Prostate gland (tissue), 2 donors: ENCODE data around the gene XCL1. TPM values are rescaled to one million over a fixed set of nuclear protein-coding genes. Genes with fewer than 3 reads are reported as not detected.
"Not testable (repeated sequence)": the region's sequence is repeated elsewhere in the genome, so short reads cannot be mapped to it uniquely, and the experiment has no call there.

Experiments used
- DNase-seq: peaks from one replicate; pipeline ENCODE4 v3.0.0-alpha.2; 2019; ENCODE audit warnings: low spot score
- H3K27ac ChIP-seq, 2 donors: fragments of 200-600 bp; sonication (generic); 2 replicates each; pipeline ENCODE4 v1.5.1; 2017 to 2019
- H3K27me3 ChIP-seq: fragments of 200-600 bp; sonication (generic); replicated peaks from 2 replicates; pipeline ENCODE4 v1.5.1; 2019; ENCODE audit not compliant: insufficient read depth
- H3K36me3 ChIP-seq, 2 donors: fragments of 200-600 bp; sonication (generic); 1 replicate in 1 of 2; 2 replicates in 1 of 2; pipeline versions ENCODE4 v1.5.1 to v1.8.1; 2017 to 2019
- H3K4me1 ChIP-seq: fragments of 200-600 bp; sonication (generic); replicated peaks from 2 replicates; pipeline ENCODE4 v1.5.1; 2019
- H3K4me3 ChIP-seq, 2 donors: fragments of 200-600 bp; sonication (generic); 2 replicates each; pipeline ENCODE4 v1.5.1; 2017 to 2019
- H3K9me3 ChIP-seq: fragments of 200-600 bp; sonication (generic); 2 replicates; pipeline ENCODE4 v1.5.1; 2017
- POLR2A ChIP-seq: fragments of 450-650 bp; IDR thresholded peaks from one replicate; pipeline ENCODE4 v1.6.1; 2016; ENCODE audit warnings: antibody characterized with exemption, mild to moderate bottlenecking
- POLR2AphosphoS5 ChIP-seq: sonication (generic); formaldehyde crosslinking; IDR thresholded peaks from one replicate; pipeline ENCODE4 v1.6.1; 2017; ENCODE audit warnings: antibody characterized with exemption
- WGBS: methylation state at CpG from one replicate; pipeline ENCODE4 v1.1.5; 2018; 5-methylcytosine and 5-hydroxymethylcytosine counted together
- intact Hi-C: fragments of 100-400 bp; cut with DNase I; formaldehyde crosslinking; loops from one replicate; pipeline ENCODE4 v1.14.2; 2022
- total RNA-seq, 2 donors: library from RNA; depleted of rRNA; stranded (reverse); fragments of >200 nt; gene quantifications; one replicate each; pipeline ENCODE4 v1.1.0, GENCODE V29; 2016
- TF ChIP-seq, protein P1 (sequence below), 4 experiments: fragments of 200-600 bp in 2 of 4; fragments of 450-650 bp in 2 of 4; sonication (generic) in 2 of 4; IDR thresholded peaks; 1 replicate in 3 of 4; 2 replicates in 1 of 4; pipeline ENCODE4 v1.5.1; 2016 to 2019; ENCODE audit warnings: antibody characterized with exemption in 4 of 4, mild to moderate bottlenecking in 2 of 4, moderate library complexity in 2 of 4

XCL1 gene
- total RNA-seq, 2 donors from 2014 or later = not detected

DNA sequence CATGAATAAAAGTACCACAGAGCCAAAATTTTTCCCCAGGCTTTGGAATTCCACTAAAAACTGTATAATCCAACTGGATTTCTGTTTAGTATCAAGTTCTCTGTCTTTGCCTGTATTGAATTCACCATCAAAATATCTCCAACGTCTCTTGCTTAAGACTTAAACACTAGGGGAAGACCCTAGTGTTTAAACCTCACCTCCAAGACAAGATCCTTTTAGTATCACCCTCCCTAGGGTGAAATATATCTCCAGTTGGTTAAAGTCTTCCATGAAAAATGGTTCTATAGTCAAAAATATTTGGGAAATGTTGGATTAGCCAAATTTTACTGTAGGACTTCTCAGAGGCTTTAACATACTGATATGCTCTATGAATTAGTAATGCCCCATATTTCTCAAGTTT, 8.1 kb upstream of the XCL1 start:
- Histone ChIP-seq H3K27ac (no peak overlapping the region), H3K9me3 (no peaks in the 10 kb centered on the region), H3K4me1 (no peaks in the 10 kb centered on the region), H3K4me3 (no peak overlapping the region), H3K36me3 (no peaks in the 10 kb centered on the region), H3K27me3 (no peaks in the 10 kb centered on the region)
- TF ChIP-seq POLR2A (no peak), POLR2AphosphoS5 (no peak)
- TF ChIP-seq, protein P1, sequence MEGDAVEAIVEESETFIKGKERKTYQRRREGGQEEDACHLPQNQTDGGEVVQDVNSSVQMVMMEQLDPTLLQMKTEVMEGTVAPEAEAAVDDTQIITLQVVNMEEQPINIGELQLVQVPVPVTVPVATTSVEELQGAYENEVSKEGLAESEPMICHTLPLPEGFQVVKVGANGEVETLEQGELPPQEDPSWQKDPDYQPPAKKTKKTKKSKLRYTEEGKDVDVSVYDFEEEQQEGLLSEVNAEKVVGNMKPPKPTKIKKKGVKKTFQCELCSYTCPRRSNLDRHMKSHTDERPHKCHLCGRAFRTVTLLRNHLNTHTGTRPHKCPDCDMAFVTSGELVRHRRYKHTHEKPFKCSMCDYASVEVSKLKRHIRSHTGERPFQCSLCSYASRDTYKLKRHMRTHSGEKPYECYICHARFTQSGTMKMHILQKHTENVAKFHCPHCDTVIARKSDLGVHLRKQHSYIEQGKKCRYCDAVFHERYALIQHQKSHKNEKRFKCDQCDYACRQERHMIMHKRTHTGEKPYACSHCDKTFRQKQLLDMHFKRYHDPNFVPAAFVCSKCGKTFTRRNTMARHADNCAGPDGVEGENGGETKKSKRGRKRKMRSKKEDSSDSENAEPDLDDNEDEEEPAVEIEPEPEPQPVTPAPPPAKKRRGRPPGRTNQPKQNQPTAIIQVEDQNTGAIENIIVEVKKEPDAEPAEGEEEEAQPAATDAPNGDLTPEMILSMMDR (IDR thresholded peaks at IDR 0.05) = no peak
- WGBS = 88% methylated on average over 1 of the region's 1 CpG
- DNase-seq = no peak
- intact Hi-C loops = no loop called here

DNA sequence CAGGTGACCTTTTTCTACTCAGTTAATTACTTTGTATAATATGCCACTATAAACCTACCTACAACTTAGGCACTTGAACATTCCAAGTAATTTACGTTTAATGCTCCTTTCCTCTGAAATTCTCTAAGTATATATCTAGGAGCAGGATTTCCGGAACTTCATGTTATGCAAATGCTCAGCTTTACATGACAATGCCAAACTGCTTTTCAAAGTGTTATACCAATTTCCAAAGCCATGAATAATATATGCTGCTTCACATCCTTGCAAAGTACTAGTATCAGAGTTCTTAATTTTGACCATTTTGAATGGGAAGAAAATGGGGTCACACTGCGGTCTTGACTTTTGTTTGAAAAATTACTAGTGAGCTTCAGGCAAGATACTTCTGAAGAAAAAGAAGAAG, 5.8 kb upstream of the XCL1 start:
- intact Hi-C loops = loop anchor here (10.0 kb wide), 1 partner anchor 136 kb away; no protein-coding TSS in a partner anchor
- no peaks in the 10 kb centered on the region for H3K27me3 ChIP-seq
- H3K4me3 ChIP-seq = no peak overlapping the region
- no peak for DNase-seq
- H3K36me3 ChIP-seq = no peaks in the 10 kb centered on the region
- 85% methylated on average over 3 of the region's 3 CpGs for WGBS
- no peaks in the 10 kb centered on the region for H3K4me1 ChIP-seq
- H3K9me3 ChIP-seq = no peaks in the 10 kb centered on the region
- TF ChIP-seq POLR2AphosphoS5 (no peak), POLR2A (no peak)
- TF ChIP-seq, protein P1 (IDR thresholded peaks at IDR 0.05) = no peak
- H3K27ac ChIP-seq = no peak overlapping the region

DNA sequence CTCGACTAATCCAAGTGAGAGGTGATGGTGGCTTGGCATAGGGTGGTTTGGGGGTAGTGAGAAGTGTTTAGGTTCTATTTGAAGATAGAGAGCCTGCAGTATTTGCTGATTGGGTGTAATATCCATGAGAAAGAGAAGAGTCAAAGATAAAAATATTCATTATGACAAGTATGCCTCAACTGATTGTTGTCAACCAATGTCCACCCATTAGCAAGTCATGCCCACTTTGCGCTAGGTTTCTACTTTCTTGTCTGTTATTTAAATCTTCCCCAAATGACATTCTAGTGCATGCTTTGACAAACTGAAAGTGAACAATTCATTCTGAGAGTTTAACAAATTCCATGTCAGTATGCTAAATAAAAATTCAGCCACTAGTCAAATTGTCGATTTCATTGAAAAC, 3.8 kb upstream of the XCL1 start:
- no peak for DNase-seq
- Histone ChIP-seq H3K27me3 (no peaks in the 10 kb centered on the region), H3K9me3 (no peaks in the 10 kb centered on the region), H3K27ac (no peak overlapping the region), H3K4me1 (no peaks in the 10 kb centered on the region), H3K36me3 (no peaks in the 10 kb centered on the region), H3K4me3 (no peak overlapping the region)
- intact Hi-C loops = loop anchor here (10.0 kb wide), 1 partner anchor 138 kb away; no protein-coding TSS in a partner anchor
- TF ChIP-seq POLR2A (no peak), POLR2AphosphoS5 (no peak)
- TF ChIP-seq, protein P1 (IDR thresholded peaks at IDR 0.05) = no peak
- 94% methylated on average over 3 of the region's 3 CpGs for WGBS

DNA sequence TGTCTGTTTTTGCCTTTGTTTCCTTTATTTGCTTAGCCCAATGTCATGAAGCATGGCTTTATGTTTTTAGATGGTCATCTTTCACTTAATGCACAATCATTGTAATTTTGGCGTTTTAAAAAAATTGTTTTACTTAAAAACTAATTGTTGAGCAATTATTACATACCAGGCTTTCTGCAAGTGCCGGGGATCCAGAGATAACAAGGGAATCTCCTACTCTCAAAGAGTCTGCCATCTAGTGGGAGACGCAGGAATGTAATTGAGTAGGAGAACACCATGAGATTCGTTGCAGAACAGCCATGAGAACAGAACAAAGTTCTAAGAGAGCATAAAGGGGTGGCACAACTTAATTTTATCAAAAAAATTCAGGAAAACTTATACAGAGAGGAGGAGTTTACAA, 2.2 kb upstream of the XCL1 start:
- H3K9me3 ChIP-seq, H3K27ac ChIP-seq, H3K4me3 ChIP-seq, H3K4me1 ChIP-seq, H3K27me3 ChIP-seq, H3K36me3 ChIP-seq: not testable (repeated sequence)
- DNase-seq = peak; percentile 33
- intact Hi-C loops = loop anchor here (2.0 to 10.0 kb wide), 2 partner anchors 139 to 231 kb away; no protein-coding TSS in a partner anchor
- WGBS = 8% methylated on average over 4 of the region's 4 CpGs
- TF ChIP-seq, protein P1 (IDR thresholded peaks at IDR 0.05) = peak in 3 of 4 experiments; percentile 46 to 64 (median 63)

DNA sequence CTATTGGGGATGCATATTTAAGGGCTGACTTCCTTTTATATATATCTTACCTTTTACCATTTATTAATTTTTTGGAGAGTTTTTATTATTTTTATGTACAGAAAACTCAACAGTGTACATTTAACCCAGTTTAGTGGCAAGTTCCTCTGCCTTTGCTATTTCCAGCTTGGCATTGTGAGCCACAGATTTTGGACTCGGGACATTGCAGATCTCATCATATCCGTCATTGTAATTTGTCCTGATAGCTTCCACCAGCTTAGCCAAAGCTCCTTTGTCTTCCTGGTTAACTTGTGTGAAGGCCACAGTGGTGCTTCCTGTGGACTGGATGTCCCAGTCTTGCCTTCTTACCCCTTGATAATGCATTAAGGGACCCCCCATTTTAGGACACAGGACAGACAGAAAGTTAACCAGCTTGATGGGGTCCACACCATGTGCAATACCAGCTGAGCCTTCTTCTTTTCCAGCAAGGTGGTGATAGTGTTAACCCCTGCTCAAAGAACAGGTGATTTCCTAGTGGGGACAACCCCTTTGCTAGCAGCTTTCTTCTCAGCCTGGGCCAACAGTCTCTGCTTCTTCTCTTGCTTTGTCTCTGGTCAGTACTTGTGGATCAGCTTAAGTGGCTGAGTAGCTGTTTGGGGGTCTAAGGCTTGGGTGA, 2.3 kb downstream of the XCL1 start:
- not testable (repeated sequence) for H3K9me3 ChIP-seq, H3K36me3 ChIP-seq, H3K27ac ChIP-seq, DNase-seq, H3K4me3 ChIP-seq, H3K4me1 ChIP-seq, H3K27me3 ChIP-seq
- intact Hi-C loops = loop anchor here (10.0 kb wide), 1 partner anchor 144 kb away; no protein-coding TSS in a partner anchor
- 90% methylated on average over 2 of the region's 2 CpGs for WGBS

DNA sequence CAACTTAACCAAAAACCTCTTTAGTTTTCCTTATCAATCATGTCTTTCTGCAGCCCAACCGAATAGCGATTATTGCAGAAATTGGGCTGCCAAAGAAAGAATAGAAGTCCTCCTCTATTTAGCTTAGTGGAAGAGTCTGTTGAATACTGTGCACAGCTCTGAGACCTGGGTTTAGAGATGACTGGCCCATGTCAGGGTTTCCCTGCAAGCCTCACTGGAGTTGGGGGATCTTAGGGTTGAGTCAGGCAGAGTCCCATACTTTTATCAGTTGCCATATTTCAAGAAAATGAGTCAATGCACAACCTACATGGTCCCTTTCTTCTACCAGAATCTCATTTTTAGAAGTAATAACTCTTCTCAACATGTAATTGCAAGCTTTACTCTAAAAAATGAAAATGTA, 3.9 kb downstream of the XCL1 start:
- intact Hi-C loops, H3K27ac ChIP-seq, H3K4me1 ChIP-seq, DNase-seq, H3K27me3 ChIP-seq, H3K9me3 ChIP-seq, H3K4me3 ChIP-seq, H3K36me3 ChIP-seq: not testable (repeated sequence)
- 93% methylated on average over 2 of the region's 2 CpGs for whole genome bisulfite sequencing

DNA sequence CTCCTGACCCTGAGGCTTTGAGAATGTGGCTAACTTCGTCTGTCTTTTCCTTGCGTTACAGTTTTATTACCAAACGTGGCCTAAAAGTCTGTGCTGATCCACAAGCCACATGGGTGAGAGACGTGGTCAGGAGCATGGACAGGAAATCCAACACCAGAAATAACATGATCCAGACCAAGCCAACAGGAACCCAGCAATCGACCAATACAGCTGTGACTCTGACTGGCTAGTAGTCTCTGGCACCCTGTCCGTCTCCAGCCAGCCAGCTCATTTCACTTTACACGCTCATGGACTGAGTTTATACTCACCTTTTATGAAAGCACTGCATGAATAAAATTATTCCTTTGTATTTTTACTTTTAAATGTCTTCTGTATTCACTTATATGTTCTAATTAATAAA, 4.6 kb downstream of the XCL1 start:
- H3K9me3 ChIP-seq, H3K4me3 ChIP-seq, H3K36me3 ChIP-seq, H3K4me1 ChIP-seq, intact Hi-C loops, DNase-seq, H3K27ac ChIP-seq, H3K27me3 ChIP-seq: not testable (repeated sequence)
- WGBS = 85% methylated on average over 7 of the region's 7 CpGs
